ENCODE data around the gene ADAMTS6.

GRCh38 chr5:65108786-65109743 is 372.7 kb downstream of the ADAMTS6 start:
- TF ChIP-seq POLR2A (IDR thresholded peaks at IDR 0.05) (no peak), CTCF (IDR thresholded peaks at IDR 0.05) (no peak)

Measured in heart left ventricle (tissue), 13 donors.